HG02571 (cell line): ENCODE results near the gene MBLAC1.
A peak's percentile ranks its signal among the peaks of the same experiment; 100 is the strongest.

Source experiments
- ATAC-seq: cut with Tn5 transposase; IDR thresholded peaks from one replicate; pipeline ENCODE4 v1.9.1; 2021; ENCODE audit warnings: mild to moderate bottlenecking, moderate library complexity; ENCODE audit not compliant: unreplicated experiment

Gene MBLAC1, protein sequence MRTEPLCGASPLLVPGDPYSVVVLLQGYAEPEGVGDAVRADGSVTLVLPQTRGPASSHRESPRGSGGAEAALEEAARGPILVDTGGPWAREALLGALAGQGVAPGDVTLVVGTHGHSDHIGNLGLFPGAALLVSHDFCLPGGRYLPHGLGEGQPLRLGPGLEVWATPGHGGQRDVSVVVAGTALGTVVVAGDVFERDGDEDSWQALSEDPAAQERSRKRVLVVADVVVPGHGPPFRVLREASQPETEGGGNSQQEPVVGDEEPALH

DNA sequence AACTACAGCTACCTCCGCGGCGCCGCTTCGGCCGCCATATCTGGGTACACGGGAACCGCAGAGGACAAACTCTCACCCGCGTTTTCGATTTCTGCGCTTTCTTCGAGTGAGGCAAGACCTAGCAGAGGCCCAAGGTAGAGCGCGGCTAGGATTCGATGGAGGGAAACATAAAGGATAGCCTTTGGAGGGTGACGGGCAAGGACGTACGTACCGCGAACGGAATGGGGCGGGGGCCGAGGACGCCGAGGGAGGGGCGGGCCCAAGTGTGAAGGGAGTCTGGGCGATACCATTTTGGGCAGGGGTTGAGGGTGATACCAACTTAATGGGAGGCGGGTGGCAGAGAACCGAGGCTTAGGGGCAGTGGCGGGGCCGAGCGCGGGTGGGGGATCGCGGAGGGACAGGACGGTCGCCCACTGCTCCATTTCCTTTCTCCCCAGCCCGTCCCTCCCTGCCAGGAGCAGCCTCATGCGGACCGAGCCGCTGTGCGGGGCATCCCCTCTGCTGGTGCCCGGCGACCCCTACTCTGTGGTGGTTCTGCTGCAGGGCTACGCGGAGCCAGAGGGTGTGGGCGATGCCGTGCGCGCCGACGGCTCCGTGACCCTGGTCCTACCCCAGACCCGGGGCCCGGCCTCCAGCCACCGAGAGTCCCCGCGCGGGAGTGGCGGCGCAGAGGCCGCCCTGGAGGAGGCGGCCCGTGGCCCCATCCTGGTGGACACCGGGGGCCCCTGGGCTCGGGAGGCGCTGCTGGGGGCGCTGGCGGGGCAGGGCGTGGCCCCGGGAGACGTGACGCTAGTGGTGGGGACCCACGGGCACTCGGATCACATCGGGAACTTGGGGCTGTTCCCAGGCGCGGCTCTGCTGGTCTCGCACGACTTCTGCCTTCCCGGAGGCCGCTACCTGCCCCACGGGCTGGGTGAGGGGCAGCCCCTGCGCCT, at the start of gene MBLAC1:
Gene MBLAC1, plus strand, starts transcription at position 37 of the 935 bp plus-strand sequence. Its CDS starts 429 bp downstream, at position 466.
- peak; percentile 61 for ATAC-seq

DNA sequence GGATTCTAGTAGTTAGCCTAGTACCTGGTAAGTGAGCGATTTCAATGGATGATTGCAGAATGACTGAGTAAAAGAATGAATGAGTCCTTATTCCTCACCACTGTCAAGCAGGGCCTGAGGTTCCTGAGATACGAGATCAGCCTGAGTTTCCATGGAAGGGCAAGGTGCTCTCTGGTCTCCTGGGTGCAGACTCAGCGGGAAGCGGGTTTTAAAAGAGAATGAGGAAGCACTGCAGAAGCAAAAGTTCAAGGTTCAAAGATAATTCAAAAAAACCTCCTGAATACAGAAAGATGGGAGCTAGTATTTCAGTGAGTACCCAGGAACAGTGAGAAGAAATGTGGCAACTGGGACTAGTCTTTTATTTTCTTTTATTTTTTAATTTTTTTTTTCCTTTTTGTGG, 49.6 kb upstream of the MBLAC1 start:
- no peak for ATAC-seq

DNA sequence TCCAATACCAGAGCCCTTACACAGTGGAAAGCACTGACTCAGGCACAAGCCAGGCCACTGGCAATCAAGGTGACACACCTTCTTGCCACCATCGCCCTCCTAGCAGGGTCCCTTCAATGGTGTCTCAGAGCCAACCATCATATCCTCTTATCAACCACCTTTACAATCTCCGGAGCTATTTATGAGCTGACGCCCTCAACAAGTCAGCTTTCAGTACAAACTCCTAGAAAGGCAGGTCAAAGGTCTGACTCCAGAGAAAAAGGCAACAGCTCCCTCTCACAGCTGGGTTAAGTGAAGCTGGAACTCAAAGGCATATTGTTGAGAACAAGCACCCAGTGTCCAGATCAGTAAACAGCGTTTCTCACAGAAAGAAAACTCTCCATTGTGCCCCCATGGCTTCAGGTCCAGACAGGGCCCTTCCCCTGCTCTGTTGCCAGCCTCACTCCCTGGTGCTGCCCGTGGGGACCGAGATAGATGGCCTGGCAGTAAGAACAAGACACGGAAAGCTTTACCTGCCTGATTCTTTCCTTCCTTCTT, 47.7 kb upstream of the MBLAC1 start:
- no peak for ATAC-seq

DNA sequence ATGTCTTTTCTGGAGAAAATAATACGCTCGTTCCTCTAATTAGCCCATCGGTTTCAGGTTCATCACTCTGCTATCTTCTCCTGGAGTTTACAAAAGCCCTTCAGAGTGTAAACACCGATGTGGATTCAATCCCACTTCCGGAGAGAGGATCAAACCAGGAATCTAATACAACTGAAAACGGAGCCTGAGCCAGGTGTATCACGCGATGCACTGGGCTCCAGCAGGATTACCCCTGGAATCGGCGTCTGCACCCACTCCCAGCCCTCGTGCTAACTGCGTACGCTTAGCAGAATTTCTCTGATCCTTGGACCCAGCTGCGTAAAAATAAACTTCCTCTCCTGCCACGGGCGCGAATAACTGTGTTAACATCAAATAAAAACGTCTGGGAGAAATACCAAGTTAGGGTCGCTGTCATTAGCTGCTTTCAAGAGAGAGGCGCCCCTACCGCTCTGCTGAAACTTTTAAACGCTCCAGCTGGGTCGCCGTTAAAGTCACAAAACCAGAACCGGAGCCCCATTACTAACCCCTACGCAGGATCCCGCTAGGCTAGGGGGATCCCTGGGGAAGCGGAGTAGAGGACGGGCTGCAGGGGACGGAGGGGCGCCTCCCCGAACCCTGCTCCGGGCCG, 45.7 kb upstream of the MBLAC1 start:
- ATAC-seq = no peak

DNA sequence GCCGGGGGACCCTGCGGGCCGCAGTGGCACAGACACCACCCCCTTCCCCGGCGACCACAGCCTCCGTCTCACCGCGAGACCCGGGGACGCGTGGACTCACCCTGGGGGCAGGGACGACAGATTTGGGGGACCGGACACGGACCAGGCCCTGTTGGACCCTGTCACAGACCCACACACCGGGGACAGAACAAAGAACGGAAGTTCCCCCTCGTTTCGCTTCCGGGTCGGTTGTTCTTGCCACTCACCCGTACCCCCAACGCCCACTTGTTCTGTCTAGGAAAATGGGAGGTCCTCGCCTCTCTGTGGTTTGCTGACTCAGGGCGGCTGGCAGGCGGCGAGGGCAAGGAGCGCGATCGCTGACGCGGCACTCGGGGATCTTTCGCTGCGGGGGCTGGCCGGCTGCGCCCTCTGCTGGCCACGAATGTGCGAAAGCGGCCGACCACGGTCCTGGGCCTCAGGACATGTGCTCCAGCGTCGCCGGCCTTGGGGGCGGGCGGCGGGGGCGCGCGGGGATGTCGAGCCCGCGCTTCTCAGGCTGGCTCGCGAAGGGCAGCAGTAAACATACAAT, 45.1 kb upstream of the MBLAC1 start, which contains the start of gene ZNF3:
Gene ZNF3, minus strand, starts transcription at position 189 of the 568 bp plus-strand sequence. CDS start 4,366 bp downstream, outside the sequence.
- peak; percentile 81 for ATAC-seq

DNA sequence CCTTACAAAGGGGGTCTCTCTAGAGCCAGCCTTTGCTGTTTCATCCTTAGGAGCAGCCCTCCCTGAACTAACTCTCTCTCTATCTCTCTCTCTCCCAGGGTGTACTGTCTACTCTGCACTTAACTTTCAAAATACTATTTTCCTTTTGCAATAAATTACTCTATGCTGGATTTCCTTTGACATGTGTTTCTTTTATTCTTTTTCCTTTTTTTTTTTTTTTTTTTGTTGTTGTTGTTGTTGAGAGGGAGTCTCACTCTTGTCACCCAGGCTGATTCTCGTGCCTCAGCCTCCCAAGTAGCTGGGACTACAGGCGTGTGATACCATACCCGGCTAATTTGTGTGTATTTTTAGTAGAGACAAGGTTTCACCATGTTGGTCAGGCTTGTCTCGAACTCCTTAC, 43.8 kb upstream of the MBLAC1 start:
- no peak for ATAC-seq

DNA sequence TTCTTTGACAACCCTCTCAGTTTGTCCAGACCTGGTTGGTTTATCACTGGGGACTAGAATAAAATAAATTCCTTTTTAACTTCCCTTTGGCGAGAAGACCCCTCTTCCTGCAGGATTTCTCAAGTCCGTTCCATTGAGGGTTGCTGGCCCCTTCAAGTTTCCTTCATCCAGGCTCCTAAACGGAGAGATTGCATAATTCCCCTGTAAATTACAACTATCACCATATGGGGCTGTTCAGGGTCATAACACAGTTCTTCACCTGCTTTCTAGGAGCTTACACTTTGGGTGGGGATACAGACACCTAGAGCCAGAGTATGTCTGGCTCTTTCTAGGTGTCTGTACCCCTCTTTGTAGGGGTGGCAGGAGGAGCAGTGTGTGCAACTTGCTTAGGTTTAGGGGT, 41.3 kb upstream of the MBLAC1 start:
- ATAC-seq = no peak

DNA sequence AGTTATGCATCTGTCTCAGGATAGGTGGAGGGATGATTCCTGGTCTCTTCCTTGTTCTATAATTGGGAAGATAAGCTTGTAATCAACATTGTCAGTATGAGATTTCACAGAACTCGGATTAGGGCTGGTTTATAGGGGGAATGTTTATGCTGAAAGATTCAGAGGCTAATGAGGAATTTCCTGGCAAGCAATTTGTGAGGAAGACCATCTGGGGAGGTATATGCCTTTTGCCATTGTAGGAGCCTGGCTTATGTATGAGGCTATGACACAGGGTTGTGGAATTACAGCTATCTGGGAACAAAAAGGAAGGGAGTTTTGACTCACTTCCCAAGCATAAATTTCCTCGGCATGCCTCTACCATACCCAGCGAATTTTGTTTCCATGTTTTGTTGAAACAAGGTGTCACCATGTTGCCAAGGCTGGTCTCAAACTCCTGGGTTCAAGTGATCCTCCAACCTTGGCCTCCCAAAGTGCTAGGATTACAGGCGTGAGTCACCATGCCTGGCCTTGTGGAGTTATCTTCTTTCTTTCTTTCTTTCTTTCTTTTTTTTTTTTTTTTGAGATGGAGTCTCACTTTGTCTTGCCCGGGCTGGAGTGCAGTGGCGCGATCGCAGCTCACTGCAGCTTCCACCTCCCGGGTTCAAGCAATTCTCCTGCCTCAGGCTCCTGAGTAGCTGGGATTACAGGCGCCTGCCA, 39.6 kb upstream of the MBLAC1 start:
- no peak for ATAC-seq

DNA sequence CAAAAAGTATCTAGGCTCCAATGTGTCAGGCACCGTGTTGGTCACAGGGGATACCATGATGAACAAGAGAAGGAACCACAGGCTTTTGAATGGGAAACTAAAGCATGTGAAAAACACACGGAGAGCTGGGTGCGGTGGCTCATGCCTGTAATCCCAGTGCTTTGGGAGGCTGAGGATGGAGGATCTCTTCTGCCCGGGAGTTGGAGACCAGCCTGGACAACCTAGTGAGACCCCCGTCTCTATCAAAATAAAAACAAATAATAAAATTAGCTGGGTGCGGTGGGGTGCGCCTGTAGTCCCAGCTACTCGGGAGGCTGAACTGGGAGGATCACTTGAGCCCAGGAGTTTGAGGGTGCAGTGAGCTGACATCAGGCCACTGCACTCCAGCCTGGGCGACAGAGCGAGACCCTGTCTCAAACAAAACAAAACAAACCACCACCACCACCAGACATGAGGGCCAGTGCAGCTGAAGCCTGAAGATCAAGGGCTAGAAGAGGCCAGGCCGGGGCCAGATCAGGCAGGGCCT, 38.6 kb upstream of the MBLAC1 start:
- ATAC-seq = no peak

DNA sequence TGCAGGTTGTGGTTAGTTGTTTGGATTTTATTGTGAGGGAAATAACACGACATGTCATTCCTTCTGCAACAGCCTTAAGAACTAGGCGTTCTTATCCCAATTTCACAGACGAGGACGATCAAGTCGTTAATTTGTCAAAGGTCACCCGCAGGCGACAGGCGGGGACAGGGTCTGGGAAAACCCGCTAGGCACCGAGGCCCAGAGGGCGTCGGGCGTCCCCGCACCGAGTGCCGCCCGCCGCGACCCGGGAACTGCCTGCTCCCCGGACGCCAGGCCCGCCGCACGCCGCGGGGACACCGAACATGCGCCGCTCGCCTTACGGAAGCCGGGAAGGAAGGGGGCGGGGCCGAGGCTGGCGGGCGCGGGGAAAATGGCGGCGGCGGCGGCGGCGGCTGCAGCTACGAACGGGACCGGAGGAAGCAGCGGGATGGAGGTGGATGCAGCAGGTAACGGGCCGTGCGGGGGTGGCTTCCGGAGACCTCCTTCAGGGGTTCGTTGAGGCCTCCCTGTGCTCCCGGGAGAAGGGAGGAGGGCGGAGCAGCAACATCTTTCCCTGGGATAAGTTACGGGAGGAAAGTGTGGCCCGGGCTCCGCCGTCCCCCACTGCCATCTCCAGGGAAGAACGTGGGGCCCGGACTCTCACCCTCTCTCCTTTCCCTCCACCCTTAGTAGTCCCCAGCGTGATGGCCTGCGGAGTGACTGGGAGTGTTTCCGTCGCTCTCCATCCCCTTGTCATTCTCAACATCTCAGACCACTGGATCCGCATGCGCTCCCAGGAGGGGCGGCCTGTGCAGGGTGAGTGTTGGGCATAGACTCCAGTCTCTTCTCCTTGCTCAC, 37.9 kb upstream of the MBLAC1 start, which contains the start of gene COPS6:
Gene COPS6, plus strand, starts transcription at position 349 of the 837 bp plus-strand sequence. Its CDS starts 22 bp downstream, at position 371.
- ATAC-seq = no peak

DNA sequence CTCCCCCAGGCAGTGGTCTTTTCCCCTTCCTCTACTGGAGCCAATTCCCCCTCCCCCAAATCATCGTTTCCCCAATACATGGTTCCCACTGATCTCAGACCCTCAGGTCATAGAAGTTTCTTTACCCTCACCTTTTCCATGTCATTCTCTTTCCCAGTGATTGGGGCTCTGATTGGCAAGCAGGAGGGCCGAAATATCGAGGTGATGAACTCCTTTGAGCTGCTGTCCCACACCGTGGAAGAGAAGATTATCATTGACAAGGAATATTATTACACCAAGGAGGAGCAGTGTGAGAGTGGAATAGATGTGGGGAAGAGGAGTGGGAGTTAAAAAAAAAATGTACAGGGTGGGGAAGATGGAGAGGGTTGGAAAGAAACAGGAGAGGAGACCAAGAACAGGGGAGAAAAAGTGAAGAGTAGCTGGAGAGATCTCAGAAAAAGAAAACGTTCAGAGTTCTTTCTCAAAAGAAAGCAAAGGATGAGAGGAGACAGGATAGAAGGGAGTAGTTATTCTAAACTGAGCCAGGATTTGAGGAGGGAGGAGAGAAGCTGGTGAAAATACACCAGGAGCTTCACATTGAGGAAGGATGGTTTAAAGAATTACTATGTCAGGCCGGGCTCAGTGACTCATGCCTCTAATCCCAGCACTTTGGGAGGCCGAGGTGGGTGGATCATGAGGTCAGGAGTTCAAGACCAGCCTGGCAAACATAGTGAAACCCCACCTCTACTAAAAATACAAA, 37.1 kb upstream of the MBLAC1 start:
- no peak for ATAC-seq

DNA sequence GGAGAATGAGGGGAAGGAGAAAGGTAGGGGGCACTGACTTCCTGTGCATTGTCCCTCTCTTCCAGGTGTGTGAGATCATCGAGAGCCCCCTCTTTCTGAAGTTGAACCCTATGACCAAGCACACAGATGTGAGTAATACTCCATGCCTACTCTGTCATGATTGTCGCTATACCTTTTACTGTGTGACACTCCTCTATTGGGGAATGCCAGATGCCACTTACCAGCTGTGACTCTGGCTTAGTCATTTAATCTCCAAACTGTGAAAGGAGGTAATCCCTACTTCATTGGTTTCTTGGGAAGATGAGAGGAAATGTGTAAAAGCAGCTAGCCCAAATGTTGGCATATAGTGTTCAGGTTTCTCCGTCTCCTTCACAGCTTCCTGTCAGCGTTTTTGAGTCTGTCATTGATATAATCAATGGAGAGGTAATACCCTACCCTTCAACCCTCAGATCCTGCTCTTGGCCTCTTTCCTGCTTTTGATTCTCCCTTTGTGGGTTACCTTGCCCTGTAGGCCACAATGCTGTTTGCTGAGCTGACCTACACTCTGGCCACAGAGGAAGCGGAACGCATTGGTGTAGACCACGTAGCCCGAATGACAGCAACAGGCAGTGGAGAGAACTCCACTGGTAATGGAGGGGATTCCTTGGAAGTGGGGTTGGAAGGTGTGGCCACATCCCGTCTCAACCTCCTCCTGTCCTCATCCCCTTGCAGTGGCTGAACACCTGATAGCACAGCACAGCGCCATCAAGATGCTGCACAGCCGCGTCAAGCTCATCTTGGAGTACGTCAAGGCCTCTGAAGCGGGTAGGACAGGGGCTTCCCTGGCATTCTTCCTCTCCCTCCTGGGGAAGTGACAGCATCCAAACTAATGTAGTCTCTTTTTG, 36.0 kb upstream of the MBLAC1 start:
- no peak for ATAC-seq

DNA sequence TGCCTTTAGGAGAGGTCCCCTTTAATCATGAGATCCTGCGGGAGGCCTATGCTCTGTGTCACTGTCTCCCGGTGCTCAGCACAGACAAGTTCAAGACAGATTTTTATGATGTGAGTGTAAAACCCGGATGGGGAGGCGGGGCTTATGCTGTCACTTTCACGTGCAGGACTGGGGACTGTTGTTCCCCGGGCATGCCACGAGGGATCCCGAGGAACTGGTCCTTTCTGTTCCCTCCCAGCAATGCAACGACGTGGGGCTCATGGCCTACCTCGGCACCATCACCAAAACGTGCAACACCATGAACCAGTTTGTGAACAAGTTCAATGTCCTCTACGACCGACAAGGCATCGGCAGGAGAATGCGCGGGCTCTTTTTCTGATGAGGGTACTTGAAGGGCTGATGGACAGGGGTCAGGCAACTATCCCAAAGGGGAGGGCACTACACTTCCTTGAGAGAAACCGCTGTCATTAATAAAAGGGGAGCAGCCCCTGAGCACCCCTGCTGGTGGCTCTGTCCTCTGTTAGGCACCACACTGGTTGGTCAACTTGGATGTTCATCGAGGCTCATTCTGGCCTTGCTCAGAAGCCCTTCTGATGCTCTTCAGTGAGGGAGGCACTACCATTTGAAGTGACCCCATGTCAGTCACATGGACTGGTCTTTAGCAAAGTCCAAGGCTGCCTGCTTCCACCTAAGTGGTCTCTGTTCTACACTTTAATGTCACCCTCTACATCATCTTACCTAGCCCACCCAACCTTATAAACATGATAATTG, 35.2 kb upstream of the MBLAC1 start:
- ATAC-seq = no peak

DNA sequence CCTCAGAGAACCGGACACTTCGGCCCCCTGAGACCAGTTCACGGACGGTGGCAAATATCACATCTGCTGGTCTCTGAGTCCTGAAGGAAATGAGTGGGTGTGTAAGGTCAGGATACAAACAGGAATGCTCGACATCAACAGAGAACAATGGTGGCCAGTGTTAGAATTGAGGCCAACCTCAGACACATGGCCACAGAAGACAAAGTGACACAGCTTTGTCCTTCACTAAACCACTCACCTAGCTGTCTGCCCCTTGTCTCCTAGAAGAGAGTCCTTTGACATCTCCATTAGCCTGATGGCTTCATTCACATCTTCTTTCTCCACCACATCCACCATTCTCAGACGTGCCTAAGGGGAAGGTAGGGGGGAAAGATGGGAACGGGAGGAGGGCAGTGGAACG, 33.7 kb upstream of the MBLAC1 start:
- no peak for ATAC-seq

DNA sequence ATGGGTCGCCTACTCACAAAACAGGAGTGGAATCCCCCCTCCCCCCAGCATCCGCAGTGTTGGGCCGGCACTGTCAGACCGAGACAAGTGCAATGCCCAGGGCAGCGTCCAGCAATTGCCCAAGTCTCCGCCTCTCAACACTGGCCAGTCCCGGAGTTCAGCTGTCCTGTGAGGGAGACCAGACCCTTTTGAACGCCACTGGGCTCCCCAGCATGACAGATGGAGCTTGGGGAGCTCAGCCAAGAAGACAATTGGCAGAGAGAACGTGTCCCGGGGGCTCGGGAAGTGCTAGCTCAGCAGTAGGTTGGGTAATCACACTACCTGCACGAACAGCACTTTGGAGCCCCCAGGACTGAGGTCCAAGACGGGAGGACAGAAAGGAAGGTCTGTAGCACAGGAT, 33.3 kb upstream of the MBLAC1 start:
- ATAC-seq = no peak

DNA sequence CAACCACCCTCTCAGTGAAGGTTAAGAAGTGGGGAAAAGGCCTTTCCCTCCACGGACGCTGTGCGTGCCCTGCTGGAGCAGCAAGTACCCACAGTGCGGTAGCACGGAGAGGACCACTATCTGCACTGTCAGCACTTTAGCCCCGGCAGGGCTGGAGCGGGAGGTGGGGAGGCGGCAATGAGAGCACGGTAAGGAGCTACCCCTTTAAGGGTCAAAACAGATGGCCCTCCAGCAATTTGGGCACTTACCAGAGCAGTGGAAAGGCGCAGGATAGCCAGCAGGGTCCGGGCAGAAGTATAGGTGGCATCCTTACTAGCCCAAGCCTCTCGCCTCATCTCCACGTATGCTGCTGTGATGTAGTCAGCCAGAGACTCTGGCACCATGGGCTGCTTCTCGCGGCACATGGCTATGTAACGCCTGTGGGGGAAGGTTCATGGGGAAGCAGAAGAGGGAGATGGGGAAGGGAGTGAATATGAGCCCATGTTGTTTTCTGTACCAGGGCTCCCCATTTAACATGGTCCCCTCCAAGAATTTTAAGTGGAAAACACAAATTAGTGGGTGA, 32.8 kb upstream of the MBLAC1 start:
- ATAC-seq = no peak
